A549 treated with AZD2906 at 1 μM for 4 hours (cell line): ENCODE measurements around the gene PARPBP. TPM values are rescaled to one million over a fixed set of nuclear protein-coding genes. Genes with fewer than 3 reads are reported as not detected.

Experiments used
- total RNA-seq: library from RNA; stranded (reverse); fragments of 200-300 nt; extraction: Qiagen RNA extraction; gene quantifications from 5 replicates; pipeline ENCODE4 v1.2.3, GENCODE V29; 2022

PARPBP gene
- total RNA-seq, result 17.7 to 23.3 TPM (median 18.6 TPM) in 5 replicates

GRCh38 chr12:102119674-102120563 is at the start of gene PARPBP, which contains the start of gene NUP37:
TSS of gene PARPBP (plus strand) at chr12:102120183. CDS start at chr12:102123889, 3,706 bp downstream.
TSS of gene NUP37 (minus strand) at chr12:102120114. CDS start at chr12:102118518, 1,596 bp downstream.

GRCh38 chr12:102197789-102198188 is 77.8 kb downstream of the PARPBP start, which contains the start of gene PMCH:
TSS of gene PMCH (minus strand) at chr12:102197833. CDS start at chr12:102197770, 63 bp downstream.

Other genes with a start within 250 kb of the PARPBP start
- 17.5 to 20.1 TPM (median 19.2 TPM) in 5 replicates for gene DRAM1, start 242.6 kb upstream of the PARPBP start, total RNA-seq
- gene WASHC3, start 58.2 kb upstream of the PARPBP start, total RNA-seq, result 29.1 to 33.7 TPM (median 31.2 TPM) in 5 replicates
- 59.8 to 75.2 TPM (median 62.6 TPM) in 5 replicates for gene NUP37, start 69 bp upstream of the PARPBP start, total RNA-seq
- not detected in 5 replicates for gene PMCH, start 77.7 kb downstream of the PARPBP start, total RNA-seq